RWPE2 (cell line): ENCODE results near the gene SHOC2.

ENCODE experiments used
- ATAC-seq: fragments of 200-7000 bp; cut with Tn5 transposase; 3 replicates; pipeline ENCODE4 v1.9.1; 2021; ENCODE audit warnings: low read depth
- DNase-seq: peaks from one replicate; pipeline ENCODE4 v3.0.0-alpha.2; 2020; ENCODE audit warnings: low spot score
- H3K27ac ChIP-seq: fragments of 450-650 bp; 2 replicates; pipeline ENCODE4 v1.5.1; 2017; ENCODE audit warnings: mild to moderate bottlenecking; ENCODE audit not compliant: poor library complexity, severe bottlenecking
- H3K27me3 ChIP-seq: fragments of 250-450 bp; sonication (Bioruptor Pico); 2 replicates; pipeline ENCODE4 v1.5.1; 2021; ENCODE audit warnings: mild to moderate bottlenecking, moderate library complexity; ENCODE audit not compliant: insufficient read depth, poor library complexity, severe bottlenecking
- H3K36me3 ChIP-seq: fragments of 250-450 bp; sonication (Bioruptor Pico); 2 replicates; pipeline ENCODE4 v1.5.1; 2020; ENCODE audit warnings: low read depth, mild to moderate bottlenecking, moderate library complexity
- H3K4me1 ChIP-seq: fragments of 250-450 bp; sonication (Bioruptor Pico); 2 replicates; pipeline ENCODE4 v1.5.1; 2021; ENCODE audit warnings: mild to moderate bottlenecking, moderate library complexity; ENCODE audit not compliant: insufficient read depth, poor library complexity, severe bottlenecking
- H3K4me3 ChIP-seq: fragments of 250-450 bp; sonication (Bioruptor Pico); 2 replicates; pipeline ENCODE4 v1.5.1; 2021; ENCODE audit warnings: mild to moderate bottlenecking, moderate library complexity; ENCODE audit not compliant: severe bottlenecking
- H3K9me3 ChIP-seq: fragments of 250-450 bp; sonication (Bioruptor Pico); 2 replicates; pipeline ENCODE4 v1.5.1; 2021; ENCODE audit warnings: mild to moderate bottlenecking, moderate library complexity; ENCODE audit not compliant: severe bottlenecking
- TF ChIP-seq, protein P1 (sequence below): fragments of 450-650 bp; IDR thresholded peaks from one replicate; pipeline ENCODE4 v1.5.1; 2017; ENCODE audit warnings: mild to moderate bottlenecking, moderate library complexity; ENCODE audit not compliant: poor library complexity, severe bottlenecking

The SHOC2 gene

DNA sequence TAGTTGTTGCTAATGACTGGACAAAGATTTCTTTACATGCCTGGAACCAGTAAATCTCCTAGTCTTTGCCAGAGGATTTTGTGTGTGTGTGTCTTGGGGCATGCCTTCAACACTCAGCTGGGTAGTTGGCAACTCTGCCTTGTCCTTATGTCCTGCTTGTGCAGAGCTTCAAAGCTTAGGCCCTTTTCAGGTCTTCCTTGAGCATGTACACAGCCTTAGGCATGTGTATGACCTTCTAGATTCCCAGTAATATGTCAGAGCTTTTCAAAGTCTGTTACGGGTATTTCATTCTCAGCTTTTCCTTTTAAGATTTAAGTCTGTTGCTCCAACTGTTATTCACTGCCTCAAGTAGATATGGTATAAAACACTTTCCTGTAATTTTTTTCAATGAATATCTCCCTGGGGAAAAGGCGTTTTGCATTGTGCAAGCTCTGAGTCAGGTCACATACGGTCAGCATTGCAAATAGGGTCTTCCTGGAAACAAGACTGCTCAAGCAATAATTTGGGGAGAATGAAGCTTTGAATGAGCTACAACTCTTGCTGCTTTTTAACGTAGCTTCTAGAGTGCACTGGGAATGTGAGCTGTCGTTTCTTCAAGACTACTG is 25.5 kb downstream of the SHOC2 start:
- ATAC-seq (no peak), DNase-seq (no peak)
- peaks cover 4% of the 10 kb centered on the region for H3K4me1 ChIP-seq
- TF ChIP-seq, protein P1, sequence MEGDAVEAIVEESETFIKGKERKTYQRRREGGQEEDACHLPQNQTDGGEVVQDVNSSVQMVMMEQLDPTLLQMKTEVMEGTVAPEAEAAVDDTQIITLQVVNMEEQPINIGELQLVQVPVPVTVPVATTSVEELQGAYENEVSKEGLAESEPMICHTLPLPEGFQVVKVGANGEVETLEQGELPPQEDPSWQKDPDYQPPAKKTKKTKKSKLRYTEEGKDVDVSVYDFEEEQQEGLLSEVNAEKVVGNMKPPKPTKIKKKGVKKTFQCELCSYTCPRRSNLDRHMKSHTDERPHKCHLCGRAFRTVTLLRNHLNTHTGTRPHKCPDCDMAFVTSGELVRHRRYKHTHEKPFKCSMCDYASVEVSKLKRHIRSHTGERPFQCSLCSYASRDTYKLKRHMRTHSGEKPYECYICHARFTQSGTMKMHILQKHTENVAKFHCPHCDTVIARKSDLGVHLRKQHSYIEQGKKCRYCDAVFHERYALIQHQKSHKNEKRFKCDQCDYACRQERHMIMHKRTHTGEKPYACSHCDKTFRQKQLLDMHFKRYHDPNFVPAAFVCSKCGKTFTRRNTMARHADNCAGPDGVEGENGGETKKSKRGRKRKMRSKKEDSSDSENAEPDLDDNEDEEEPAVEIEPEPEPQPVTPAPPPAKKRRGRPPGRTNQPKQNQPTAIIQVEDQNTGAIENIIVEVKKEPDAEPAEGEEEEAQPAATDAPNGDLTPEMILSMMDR, result no peak
- no peaks in the 10 kb centered on the region for H3K27me3 ChIP-seq
- H3K27ac ChIP-seq, result no peak overlapping the region
- H3K9me3 ChIP-seq, result no peaks in the 10 kb centered on the region
- H3K4me3 ChIP-seq, result no peak overlapping the region
- peaks cover 3% of the 10 kb centered on the region; the same call in 1 of the 2 replicates for H3K36me3 ChIP-seq

DNA sequence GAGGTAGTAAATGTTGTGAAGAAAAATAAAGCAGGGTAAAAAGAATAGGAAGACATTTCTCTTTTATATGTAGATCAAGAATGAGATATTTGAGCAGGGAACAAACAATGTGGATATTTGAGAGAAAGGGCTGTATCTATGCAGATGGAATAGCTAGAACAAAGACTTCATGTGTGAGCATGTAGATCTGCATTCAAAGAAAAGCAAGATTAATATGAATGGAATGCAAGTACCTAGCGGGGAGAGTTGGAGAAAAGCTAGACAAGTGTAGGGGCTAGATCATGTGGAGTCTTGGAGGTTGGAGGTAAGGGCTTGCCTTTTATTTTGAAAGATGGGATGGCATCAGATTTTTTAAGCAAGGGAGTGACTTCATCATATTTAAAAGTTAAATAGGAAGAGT is 27.1 kb downstream of the SHOC2 start:
- no peak overlapping the region for H3K27ac ChIP-seq
- TF ChIP-seq, protein P1, result no peak
- peaks cover 4% of the 10 kb centered on the region for H3K4me1 ChIP-seq
- no peak overlapping the region for H3K4me3 ChIP-seq
- ATAC-seq, result peak; percentile 64
- H3K9me3 ChIP-seq, result no peaks in the 10 kb centered on the region
- no peak for DNase-seq
- 0 out of 2 replicates have a peak, but pooled peaks cover 4% of the 10 kb centered on the region for H3K36me3 ChIP-seq
- no peaks in the 10 kb centered on the region for H3K27me3 ChIP-seq

DNA sequence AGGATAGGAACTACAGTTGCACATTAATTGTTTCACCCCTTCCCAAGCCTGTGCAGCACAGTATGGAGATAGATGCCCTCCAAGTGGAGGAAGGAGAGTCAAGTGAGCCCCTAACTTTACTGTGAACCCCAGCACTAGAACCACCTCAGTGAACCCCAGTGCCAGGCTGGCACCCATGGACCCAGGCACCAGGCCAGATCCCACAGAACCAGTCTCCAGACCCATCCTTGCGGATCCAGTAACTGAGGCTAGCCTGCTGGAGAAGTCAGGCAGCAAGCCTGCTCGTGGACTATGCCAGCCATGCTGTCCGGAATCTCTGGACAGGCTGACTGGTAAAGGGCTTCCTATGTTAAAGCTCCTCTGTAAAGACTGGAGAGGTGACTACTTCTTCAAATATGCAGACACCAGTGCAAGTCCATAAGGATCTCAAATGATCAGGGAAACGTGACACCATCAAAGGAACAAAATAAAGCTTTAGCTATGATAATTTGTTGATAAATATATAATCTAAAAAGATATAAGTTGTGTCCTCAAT is 27.7 kb downstream of the SHOC2 start:
- Histone ChIP-seq H3K27me3 (no peaks in the 10 kb centered on the region), H3K4me3 (no peak overlapping the region), H3K4me1 (peaks cover 4% of the 10 kb centered on the region), H3K36me3 (0 out of 2 replicates have a peak, but pooled peaks cover 8% of the 10 kb centered on the region), H3K27ac (no peak overlapping the region), H3K9me3 (no peaks in the 10 kb centered on the region)
- ATAC-seq (0 out of 3 replicates have a peak, but pooled peaks have one; percentile 35), DNase-seq (no peak)
- TF ChIP-seq, protein P1, result no peak

DNA sequence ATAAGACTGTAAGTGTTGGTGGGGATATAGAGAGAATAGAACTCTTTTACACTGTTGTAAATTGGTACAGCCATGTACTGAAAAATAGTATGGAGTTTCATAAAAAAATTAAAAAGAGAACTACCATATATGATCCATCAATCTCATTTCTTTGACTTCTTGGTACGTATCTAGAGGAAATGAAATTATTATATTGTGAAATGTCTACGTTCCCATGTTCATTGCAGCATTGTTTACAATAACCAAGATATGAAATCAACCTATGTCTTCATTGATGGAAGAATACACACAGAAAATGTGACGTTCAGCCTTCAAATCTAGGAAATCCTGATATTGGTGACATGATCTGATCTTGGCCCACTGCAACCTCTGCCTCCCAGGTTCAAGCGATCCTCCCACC is 32.0 kb downstream of the SHOC2 start:
- H3K27ac ChIP-seq, result no peak overlapping the region
- TF ChIP-seq, protein P1, result no peak
- no peaks in the 10 kb centered on the region for H3K9me3 ChIP-seq
- no peaks in the 10 kb centered on the region for H3K27me3 ChIP-seq
- no peak overlapping the region for H3K4me3 ChIP-seq
- peaks cover 2% of the 10 kb centered on the region for H3K4me1 ChIP-seq
- H3K36me3 ChIP-seq, result 0 out of 2 replicates have a peak, but pooled peaks cover 8% of the 10 kb centered on the region
- no peak for DNase-seq
- ATAC-seq, result no peak

DNA sequence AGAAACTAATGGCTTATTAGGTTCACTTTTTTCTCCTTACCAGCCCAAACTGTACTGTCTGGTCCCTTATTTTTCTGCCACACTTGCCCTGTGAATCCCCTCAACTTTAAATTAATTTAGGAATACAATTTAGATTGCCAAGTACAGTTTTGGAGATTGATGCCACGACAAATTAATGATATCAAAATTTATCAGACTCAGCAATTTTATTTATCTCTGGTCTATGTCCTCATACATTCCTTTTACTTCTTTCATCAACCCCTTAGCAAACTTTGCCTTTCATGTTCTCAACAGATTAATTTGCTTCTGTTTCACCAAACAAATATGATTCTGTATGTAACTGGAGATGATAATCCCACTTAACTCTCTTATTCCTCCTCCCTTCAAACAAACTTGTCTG is 38.2 kb downstream of the SHOC2 start:
- Histone ChIP-seq H3K27me3 (no peaks in the 10 kb centered on the region), H3K36me3 (no peaks in the 10 kb centered on the region), H3K4me1 (no peaks in the 10 kb centered on the region), H3K27ac (no peak overlapping the region), H3K9me3 (no peaks in the 10 kb centered on the region), H3K4me3 (no peak overlapping the region)
- TF ChIP-seq, protein P1, result no peak
- no peak for DNase-seq
- no peak for ATAC-seq
